K562 (cell line): Measurements from ENCODE around the gene RGS19. TPM values are rescaled to one million over a fixed set of nuclear protein-coding genes. Genes with fewer than 3 reads are reported as not detected.

ENCODE experiments used
- ATF1 ChIP-seq, 2 experiments: fragments of 450-650 bp in 1 of 2; IDR thresholded peaks; 2 replicates each; pipeline ENCODE4 v1.6.1; 2016; ENCODE audit warnings: missing compliant biosample characterization in 1 of 2, missing genetic modification characterization in 1 of 2
- BCOR ChIP-seq: fragments of 450-650 bp; IDR thresholded peaks from 2 replicates; pipeline ENCODE4 v1.6.1; 2016
- CXXC5 ChIP-seq: fragments of 250-450 bp; sonication (Bioruptor Pico); IDR thresholded peaks from 2 replicates; pipeline ENCODE4 v1.8.0; 2022; ENCODE audit warnings: inconsistent platforms, mild to moderate bottlenecking, moderate library complexity
- DIDO1 ChIP-seq: fragments of 450-650 bp; IDR thresholded peaks from 2 replicates; pipeline ENCODE4 v1.6.1; 2016; ENCODE audit warnings: low read depth, missing biosample characterization, missing genetic modification characterization
- HBP1 ChIP-seq: fragments of 450-650 bp; formaldehyde crosslinking; IDR thresholded peaks from 2 replicates; pipeline ENCODE4 v1.4.0; 2022; ENCODE audit warnings: missing genetic modification characterization
- HDAC8 ChIP-seq: fragments of 450-650 bp; IDR thresholded peaks from 2 replicates; pipeline ENCODE4 v1.6.1; 2016; ENCODE audit warnings: mild to moderate bottlenecking, missing genetic modification characterization, moderate library complexity, missing compliant biosample characterization
- HMBOX1 ChIP-seq: sonication (generic); IDR thresholded peaks from 2 replicates; pipeline ENCODE4 v1.6.1; 2016
- HSF4 ChIP-seq: fragments of 250-450 bp; sonication (Bioruptor Pico); IDR thresholded peaks from 2 replicates; pipeline ENCODE4 v2.1.2; 2022; ENCODE audit warnings: mild to moderate bottlenecking, moderate library complexity, borderline replicate concordance
- LCOR ChIP-seq: sonication (generic); formaldehyde crosslinking; IDR thresholded peaks from 2 replicates; pipeline ENCODE4 v1.8.0; 2022; ENCODE audit warnings: mild to moderate bottlenecking, missing genetic modification reagents
- NCOA4 ChIP-seq: fragments of 450-650 bp; IDR thresholded peaks from 2 replicates; pipeline ENCODE4 v1.6.1; 2018; ENCODE audit warnings: mild to moderate bottlenecking; ENCODE audit not compliant: partially characterized antibody
- NEUROD1 ChIP-seq: fragments of 150-350 bp; IDR thresholded peaks from 2 replicates; pipeline ENCODE4 v1.6.1; 2014; ENCODE audit warnings: borderline replicate concordance, low read length, low read depth; ENCODE audit not compliant: partially characterized antibody
- NRF1 ChIP-seq, 2 experiments: fragments of 450-650 bp; IDR thresholded peaks in 1 of 2; conservative IDR thresholded peaks in 1 of 2; 2 replicates each; pipeline ENCODE4 v1.6.1; 2014; ENCODE audit warnings: mild to moderate bottlenecking in 2 of 2
- PCBP1 ChIP-seq: fragments of 200-400 bp; formaldehyde crosslinking; IDR thresholded peaks from 2 replicates; pipeline ENCODE4 v1.6.1; 2018; ENCODE audit warnings: mild to moderate bottlenecking, low read depth, low read length; ENCODE audit not compliant: poor library complexity, severe bottlenecking
- PKNOX1 ChIP-seq: fragments of 450-650 bp; IDR thresholded peaks from 2 replicates; pipeline ENCODE4 v1.6.1; 2016
- POLR2A ChIP-seq: fragments of 450-650 bp; conservative IDR thresholded peaks from 2 replicates; pipeline ENCODE4 v1.6.1; 2016
- PTBP1 ChIP-seq: fragments of 200-400 bp; formaldehyde crosslinking; IDR thresholded peaks from 2 replicates; pipeline ENCODE4 v1.6.1; 2017; ENCODE audit warnings: low read depth, low read length
- SAP30 ChIP-seq: fragments of 200-600 bp; sonication (generic); IDR thresholded peaks from 2 replicates; pipeline ENCODE4 v1.6.1; 2012; ENCODE audit warnings: borderline replicate concordance, low read depth, mild to moderate bottlenecking, moderate library complexity, low read length, control low read depth, inconsistent platforms; ENCODE audit not compliant: insufficient read depth, poor library complexity, severe bottlenecking
- SMAD2 ChIP-seq: fragments of 150-350 bp; IDR thresholded peaks from 2 replicates; pipeline ENCODE4 v1.6.1; 2014; ENCODE audit warnings: low read depth, mild to moderate bottlenecking, low read length
- STAT5B ChIP-seq: fragments of 250-450 bp; sonication (Bioruptor Pico); IDR thresholded peaks from 2 replicates; pipeline ENCODE4 v1.8.0; 2021; ENCODE audit warnings: mild to moderate bottlenecking, inconsistent platforms
- TARDBP ChIP-seq: fragments of 450-650 bp; IDR thresholded peaks from 2 replicates; pipeline ENCODE4 v1.6.1; 2016
- TFAP4 ChIP-seq: sonication (generic); formaldehyde crosslinking; IDR thresholded peaks from 2 replicates; pipeline ENCODE4 v1.8.0; 2022; ENCODE audit warnings: missing genetic modification reagents, mild to moderate bottlenecking, moderate library complexity, borderline replicate concordance
- U2AF1 ChIP-seq: fragments of 200-400 bp; formaldehyde crosslinking; optimal IDR thresholded peaks from 2 replicates; pipeline ENCODE3; 2017; ENCODE audit warnings: mild to moderate bottlenecking, low read depth, low read length, moderate library complexity
- ZKSCAN8 ChIP-seq: fragments of 200-800 bp; sonication (Bioruptor generic); IDR thresholded peaks from 2 replicates; pipeline ENCODE4 v1.6.1; 2016; ENCODE audit warnings: missing genetic modification characterization, missing compliant biosample characterization
- ZNF140 ChIP-seq: fragments of 250-450 bp; sonication (Bioruptor Pico); IDR thresholded peaks from 2 replicates; pipeline ENCODE4 v1.8.0; 2021; ENCODE audit warnings: moderate library complexity, mild to moderate bottlenecking, inconsistent platforms
- ZNF263 ChIP-seq: sonication (generic); formaldehyde crosslinking; IDR thresholded peaks from 2 replicates; pipeline ENCODE4 v1.8.0; 2022; ENCODE audit warnings: mild to moderate bottlenecking, missing genetic modification reagents, borderline replicate concordance
- polyA plus RNA-seq, 8 experiments: library from polyadenylated mRNA; depleted of rRNA in 4 of 8; stranded (reverse) in 5 of 8; unstranded in 3 of 8; fragments of >200 nt; fragmentation: Nextera tagmentation in 2 of 8; fragmentation: Illumina TruSeq in 1 of 8; extraction: Ambion mirVana in 2 of 8; extraction: Trizol in 1 of 8; gene quantifications; 2 replicates each; pipeline versions ENCODE4 v1.2.1 to v1.2.3, GENCODE V29; 2011 to 2014; ENCODE audit warnings: inconsistent platforms in 1 of 8, missing spikeins in 1 of 8
- total RNA-seq, 7 experiments: library from RNA; depleted of rRNA in 6 of 7; stranded (reverse); fragments of >200 nt in 6 of 7; fragmentation: Illumina TruSeq in 2 of 7; extraction: Trizol in 2 of 7; gene quantifications; 2 replicates each; pipeline versions ENCODE4 v1.2.1 to v1.2.3, GENCODE V29; 2011 to 2021; ENCODE audit warnings: low replicate concordance in 1 of 7

RGS19 gene
- total and polyA plus RNA-seq, 9 of the 15 experiments (the other 6 are each of a cell fraction or from before 2014, with no cell fraction given): 0.41 to 23.7 (median 14.6) TPM

GRCh38 chr20:64079273-64080012, at the start of gene RGS19 (continued):
- TF ChIP-seq HSF4 (no peak), NEUROD1 (no peak), PTBP1 (no peak), LCOR (CRISPR knock-in tag) (no peak), ZKSCAN8 (CRISPR knock-in tag) (no peak), HDAC8 (tag) (no peak), CXXC5 (CRISPR knock-in tag) (peak; percentile 79), NCOA4 (no peak), POLR2A (peak; percentile 63), TARDBP (peak; percentile 45; the same call in 1 of the 2 replicates), SMAD2 (no peak), TFAP4 (CRISPR knock-in tag) (0 out of 2 replicates have a peak, but pooled peaks have one; percentile 25), SAP30 (peak; percentile 34), ATF1 (CRISPR knock-in tag; IDR thresholded peaks at IDR 0.05) (no peak), ATF1 (tag; IDR thresholded peaks at IDR 0.05) (0 out of 2 replicates have a peak, but pooled peaks have one; percentile 12), PKNOX1 (peak; percentile 9; the same call in 1 of the 2 replicates), NRF1 (conservative IDR thresholded peaks at IDR 0.05 in 1 of 2, IDR thresholded peaks at IDR 0.05 in 1 of 2) (peak; percentile 76 to 87; a peak in 3 of 4 replicates), DIDO1 (tag) (no peak), BCOR (peak; percentile 96), STAT5B (CRISPR knock-in tag) (no peak), ZNF140 (CRISPR knock-in tag) (no peak), U2AF1 (no peak), ZNF263 (no peak), PCBP1 (peak; percentile 71), HBP1 (CRISPR knock-in tag) (no peak), HMBOX1 (no peak)
